Inflammatory macrophage treated with lipopolysaccharide for 4 hours (primary cell): ENCODE results near the gene GGT7.
A peak's percentile ranks its signal among the peaks of the same experiment; 100 is the strongest.
"Not testable (repeated sequence)": the region's sequence is repeated elsewhere in the genome, so short reads cannot be mapped to it uniquely, and the experiment has no call there.

Experiments
- DNase-seq: peaks from one replicate; pipeline ENCODE4 v3.0.0-alpha.2; 2020

The GGT7 gene

GRCh38 chr20:34883087-34883688 is 10.5 kb upstream of the GGT7 start:
- no peak for DNase-seq

DNA sequence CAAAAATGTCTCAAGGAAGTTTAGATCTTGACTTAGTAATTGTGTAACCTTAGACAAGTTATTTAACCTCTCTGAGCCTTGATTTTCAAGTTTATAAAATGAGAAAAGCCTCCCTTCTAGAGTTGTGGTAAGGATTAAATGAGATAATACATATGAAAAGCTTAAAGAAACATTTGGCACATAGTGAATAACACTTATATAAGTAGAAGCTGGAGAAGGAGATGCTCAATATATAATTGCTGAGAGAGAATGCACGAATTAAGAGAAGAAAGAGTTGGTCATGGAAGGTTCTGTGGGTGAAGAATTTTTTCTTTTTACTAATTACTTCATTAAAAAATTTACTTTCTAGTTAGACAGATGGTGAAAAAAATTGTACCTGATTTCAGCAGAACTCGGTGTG is 9.0 kb upstream of the GGT7 start:
- no peak for DNase-seq

DNA sequence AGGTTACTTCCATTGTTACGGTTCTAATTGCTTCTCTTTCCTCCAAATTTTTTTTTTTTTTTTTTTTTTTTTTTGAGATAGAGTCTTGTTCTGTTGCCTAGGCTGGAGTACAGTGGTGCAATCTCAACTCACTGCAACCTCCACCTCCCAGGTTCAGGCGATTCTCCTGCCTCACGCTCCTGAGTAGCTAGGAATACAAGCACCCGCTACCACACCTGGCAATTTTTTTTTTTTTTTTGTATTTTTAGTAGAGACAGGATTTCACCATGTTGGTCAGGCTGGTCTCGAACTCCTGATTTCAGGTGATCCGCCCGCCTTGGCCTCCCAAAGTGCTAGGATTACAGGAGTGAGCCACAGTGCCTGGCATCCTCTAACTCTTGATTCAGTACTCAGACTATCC is 8.3 kb upstream of the GGT7 start:
- DNase-seq: not testable (repeated sequence)

GRCh38 chr20:34880215-34880850 is 7.7 kb upstream of the GGT7 start:
- DNase-seq: no peak

DNA sequence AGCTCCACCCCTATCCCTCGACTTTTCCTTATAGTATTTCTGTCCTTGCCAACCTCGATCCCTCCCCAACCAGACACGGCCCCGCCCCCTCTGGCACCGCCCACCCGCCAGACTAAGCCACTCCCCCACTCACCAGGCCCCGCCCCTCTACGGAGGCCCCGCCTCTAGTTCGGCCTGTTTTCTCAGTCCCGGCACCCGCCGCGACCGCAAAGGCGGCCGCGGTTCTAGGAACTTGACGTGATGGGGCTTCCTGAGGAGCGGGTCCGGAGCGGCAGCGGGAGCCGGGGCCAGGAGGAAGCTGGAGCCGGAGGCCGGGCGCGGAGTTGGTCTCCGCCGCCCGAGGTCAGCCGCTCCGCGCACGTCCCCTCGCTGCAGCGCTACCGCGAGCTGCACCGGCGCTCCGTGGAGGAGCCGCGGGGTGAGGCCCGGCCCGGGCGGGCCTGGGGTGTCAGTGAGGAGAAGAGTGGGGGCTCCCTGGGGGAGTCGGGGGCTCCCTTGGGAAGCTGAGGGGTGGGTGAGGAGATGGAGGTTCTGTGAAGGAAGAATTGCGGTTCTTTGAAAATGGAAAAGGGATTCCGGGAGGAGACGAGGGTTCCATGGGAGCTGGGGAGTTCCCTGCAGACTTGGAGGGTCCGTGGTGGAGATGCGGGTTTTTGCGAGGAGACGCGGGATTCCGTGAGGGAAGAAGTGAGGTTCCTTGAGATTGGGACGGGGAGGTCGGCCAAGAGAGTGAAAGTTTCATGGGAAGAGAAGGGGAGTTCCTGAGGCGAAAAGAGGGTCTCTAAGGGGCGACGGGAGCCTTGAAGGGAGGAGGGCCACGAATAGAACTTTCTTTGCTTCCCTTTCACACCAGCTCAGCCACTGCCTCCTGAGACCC is 4.0 kb upstream of the GGT7 start, which contains the start of gene ACSS2:
Gene ACSS2 (plus strand): TSS at position 207 of the 877 bp plus-strand sequence. CDS start 34 bp downstream, at position 241.
- no peak for DNase-seq

DNA sequence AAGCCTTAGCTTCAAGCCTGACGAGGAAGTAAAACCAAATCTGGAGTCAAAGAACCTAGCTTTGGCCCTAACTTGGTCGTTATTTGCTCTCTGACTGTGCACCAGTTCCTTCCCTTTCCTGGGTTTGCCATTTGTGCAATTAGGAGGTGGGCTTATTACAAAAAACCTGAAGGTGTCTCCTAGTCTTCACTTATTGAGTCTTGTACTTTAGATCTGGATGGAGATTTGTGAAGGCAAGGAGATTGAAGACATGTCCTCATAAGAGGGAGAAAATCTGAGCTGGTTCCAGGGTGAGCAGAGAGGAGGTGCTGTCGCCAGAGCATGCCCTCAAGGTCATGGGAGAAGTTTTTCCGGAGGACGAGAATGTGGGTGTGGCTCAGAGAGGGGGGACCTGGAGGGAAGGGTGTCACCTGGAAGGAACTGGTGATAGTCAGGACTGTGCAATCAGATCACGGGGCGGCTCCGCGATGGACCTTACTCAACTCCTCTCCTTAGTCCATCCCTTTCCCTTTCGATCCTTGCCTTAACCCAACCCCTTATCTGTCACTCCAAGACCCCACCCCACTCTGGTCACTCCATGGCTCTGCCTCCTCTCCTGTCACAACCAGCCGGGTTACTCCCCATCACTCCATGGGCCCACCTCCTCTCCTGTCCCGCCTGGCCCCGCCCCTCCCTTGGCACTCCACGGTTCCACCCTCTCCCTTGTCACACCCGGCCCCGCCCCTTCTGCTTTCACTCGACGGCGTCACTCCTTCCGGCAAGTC is 3.2 kb upstream of the GGT7 start:
- DNase-seq: peak; percentile 99

GRCh38 chr20:34874094-34874654 is 1.5 kb upstream of the GGT7 start:
- peak; percentile 89 for DNase-seq

- no peak for DNase-seq
Observed at GRCh38 chr20:34873583-34874093, 982 bp upstream of the GGT7 start.

DNA sequence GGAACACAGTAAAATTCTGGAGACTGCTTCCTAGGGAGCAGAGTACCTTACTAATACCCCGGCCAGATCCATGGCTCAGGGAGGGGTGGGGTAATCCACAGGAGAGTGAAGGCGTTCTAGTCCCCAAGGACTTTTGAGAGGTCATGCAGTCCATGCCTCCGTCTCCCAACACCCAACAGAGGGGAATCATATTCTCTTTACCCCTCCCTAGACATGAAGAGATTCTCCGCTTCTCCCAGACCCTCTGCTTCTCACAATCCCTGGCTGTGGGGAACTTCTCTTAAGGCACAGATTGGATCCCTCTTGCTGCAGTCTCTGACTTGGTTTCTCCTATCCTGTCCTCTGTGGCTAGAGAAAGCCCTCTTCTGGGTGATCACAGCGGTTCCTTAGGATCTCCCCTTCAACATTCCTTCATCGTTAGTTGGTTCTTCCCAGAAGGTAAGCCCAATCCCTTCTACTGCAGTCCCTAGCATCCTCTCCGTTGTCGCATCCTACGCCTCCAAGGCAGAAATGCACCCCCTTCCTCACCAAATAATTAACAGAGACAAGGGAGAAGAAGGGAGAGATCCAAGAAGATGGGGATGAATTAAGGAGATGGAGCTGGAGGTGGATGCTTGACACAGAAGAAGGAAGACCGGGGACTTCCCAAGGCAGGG is 562 bp downstream of the GGT7 start:
- DNase-seq: no peak

DNA sequence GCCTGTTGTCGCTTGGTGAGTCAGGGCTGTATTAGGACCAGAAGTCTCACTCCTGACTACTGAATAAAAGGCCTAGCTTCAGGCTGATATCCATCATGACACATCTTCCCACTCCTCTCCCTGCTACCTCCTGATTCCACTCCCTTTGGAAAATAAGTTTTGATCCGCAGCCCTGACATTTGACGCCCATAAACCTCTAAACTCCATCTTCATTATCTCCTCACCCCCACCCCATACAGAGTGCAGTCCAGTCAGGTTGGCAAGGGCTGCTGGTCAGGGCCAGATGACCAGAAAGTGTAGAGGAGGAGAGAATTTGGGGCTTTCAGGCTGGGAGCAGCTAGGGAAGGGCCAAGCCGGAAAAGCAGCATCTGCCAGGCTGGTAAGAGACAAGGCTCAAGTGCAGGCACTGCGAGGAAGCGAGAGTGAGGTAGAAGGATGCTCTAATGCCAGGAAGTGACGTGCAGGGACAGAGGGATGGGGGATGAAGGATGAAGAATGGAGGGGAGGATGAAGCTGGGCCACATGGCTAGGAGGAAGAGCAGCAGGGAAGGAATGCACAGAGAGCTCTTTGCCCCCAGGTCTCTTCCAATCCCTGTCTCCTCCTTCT is 1.2 kb downstream of the GGT7 start:
- no peak for DNase-seq

- DNase-seq: no peak
Observed at GRCh38 chr20:34864216-34864615, 8.4 kb downstream of the GGT7 start.

GRCh38 chr20:34863421-34863965 is 9.2 kb downstream of the GGT7 start:
- DNase-seq: no peak

- no peak for DNase-seq
Observed at GRCh38 chr20:34862724-34863123, 9.9 kb downstream of the GGT7 start.

DNA sequence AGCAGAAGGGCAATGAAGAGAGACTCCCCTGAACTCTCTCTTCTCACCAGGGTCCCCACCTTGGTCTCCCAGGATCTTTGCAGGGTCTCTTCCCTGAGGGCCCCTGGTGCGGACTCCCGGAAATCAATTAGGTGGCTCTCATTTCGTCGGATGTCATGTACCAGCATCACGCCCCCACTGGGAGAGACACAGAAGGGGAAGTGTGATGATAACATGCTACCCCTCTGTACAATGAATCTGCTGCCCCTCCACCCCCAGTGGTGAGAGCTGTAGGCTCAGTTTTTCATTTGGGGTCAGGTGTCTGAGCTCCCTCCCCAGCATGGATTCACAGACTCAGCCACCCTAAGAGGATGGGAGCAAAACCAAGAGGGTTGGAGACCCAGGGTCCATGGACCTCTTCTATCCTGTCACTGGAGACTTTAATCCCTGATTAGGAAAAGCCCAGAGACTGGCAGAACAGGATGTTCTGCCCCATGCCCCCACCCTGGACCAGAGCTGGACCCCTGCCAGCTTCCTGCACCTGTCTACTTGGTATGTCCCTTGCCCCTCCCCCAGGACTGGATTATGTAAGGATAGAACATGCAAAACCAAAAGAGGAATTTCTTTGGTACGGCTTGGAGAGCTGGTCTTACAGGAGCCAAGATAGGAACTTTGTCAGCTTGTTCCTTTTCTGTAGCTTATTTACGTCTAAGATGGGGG is 11.1 kb downstream of the GGT7 start:
- DNase-seq: no peak

GRCh38 chr20:34859826-34860545 is 12.7 kb downstream of the GGT7 start:
- DNase-seq: no peak

GRCh38 chr20:34859367-34859766 is 13.3 kb downstream of the GGT7 start:
- DNase-seq: no peak

DNA sequence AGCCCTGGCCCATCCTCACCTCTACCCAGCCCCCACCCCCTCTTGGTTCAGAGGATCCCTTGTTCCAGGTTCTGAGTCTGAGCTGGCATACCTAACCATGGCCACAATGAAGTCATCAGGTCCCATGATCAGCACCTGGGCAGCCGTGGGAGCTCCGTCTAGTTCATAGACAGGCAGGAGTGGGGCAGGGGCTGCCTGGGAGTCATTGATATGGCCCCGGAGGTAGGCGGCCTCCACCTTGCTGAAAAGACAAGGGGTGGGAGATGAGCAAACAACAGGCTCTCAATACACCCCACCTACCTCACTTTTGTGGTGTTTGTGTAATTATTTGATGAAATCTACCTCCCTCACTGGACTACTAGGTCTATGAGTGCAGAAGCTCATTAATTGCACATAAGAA is 20.4 kb downstream of the GGT7 start:
- DNase-seq: no peak

GRCh38 chr20:34850969-34851368 is 21.7 kb downstream of the GGT7 start:
- no peak for DNase-seq

DNA sequence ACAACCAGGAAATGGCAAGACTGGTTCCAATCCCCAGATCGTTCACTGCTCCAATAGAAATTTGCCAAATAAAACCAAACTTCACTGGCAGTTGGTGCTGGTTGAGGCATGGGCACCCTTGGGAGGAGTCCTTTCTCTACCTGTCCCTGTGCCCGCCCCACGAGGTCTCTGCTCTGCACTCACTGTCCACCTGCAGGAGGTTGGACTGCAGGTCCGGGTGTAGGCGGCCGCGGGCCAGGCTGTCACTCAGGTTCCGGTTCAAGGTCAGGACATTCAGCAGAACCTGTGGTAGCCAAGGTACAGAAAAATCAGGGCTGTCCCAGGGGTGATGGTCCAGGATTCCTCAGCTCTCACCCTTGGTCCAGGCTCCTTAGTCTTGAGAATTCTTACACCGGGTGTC is 22.9 kb downstream of the GGT7 start:
- no peak for DNase-seq

GRCh38 chr20:34848597-34848996 is 24.1 kb downstream of the GGT7 start:
- DNase-seq: no peak
